Amniotic epithelial cell (primary cell): ENCODE measurements around the gene RAB31.

Experiments used
- DNase-seq: peaks from one replicate; pipeline ENCODE4 v3.0.0-alpha.2; 2010; ENCODE audit warnings: low read depth

RAB31 gene

GRCh38 chr18:9694174-9694573 is 13.9 kb upstream of the RAB31 start:
- DNase-seq = no peak

- no peak for DNase-seq
Observed at GRCh38 chr18:9694952-9695495, 13.1 kb upstream of the RAB31 start.

GRCh38 chr18:9695605-9696004 is 12.5 kb upstream of the RAB31 start:
- no peak for DNase-seq

DNA sequence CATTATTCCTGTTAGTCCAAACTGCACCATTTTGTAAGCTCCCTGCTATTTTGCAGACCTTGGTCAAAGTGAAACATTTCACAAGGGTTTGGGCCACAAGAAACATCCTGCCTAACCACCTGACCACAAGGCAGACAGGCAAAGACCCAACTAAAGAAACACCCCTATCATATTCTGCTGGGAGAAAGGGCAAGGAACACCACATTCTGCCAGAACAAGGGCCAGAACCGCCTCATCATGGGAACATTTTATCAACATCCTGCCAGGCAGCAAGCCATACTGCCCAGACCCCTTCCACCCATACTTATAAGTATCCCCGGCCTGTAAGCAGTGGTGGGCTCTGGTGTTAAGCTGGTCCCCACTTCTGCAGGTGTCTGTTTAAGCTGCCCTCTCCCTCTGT is 12.0 kb upstream of the RAB31 start:
- peak; percentile 76 for DNase-seq

DNA sequence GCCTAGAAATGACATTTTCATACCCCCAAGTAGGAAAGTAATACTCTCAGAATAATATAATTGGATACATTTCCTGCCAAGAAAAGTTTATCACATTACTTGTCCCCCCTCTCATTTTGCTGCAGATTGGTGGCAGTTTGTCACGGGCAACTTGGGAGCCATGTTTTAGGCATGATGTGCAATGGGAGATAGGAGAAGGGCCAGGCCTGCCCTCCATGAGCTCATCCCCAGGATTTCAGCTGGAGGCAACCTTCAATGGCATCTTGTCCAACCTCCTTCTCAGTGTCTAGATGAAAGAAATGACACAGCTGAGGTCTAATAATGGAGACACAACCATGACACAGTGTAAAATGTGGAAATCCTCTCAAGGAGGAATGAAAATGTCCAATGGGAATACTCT is 11.4 kb upstream of the RAB31 start:
- no peak for DNase-seq

DNA sequence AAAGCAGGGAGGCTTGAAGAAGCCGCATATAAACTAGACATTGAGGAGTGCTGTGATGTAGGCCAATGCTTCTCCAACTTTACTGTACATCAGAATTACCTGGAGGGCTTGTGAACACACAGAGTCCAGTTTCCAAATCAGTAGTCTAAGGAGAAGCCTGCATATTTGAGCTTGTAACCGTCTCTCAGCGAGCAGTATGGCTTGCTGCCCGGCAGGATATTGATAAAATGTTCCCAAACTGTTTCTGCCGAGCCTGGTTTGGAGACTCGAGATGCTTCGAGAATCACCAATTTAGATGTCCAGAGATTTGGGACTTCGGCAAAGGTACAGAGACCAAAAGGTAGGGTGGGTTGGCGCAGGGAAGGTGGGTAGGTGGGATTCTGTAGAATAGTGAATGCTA is 11.0 kb upstream of the RAB31 start:
- no peak for DNase-seq

- no peak for DNase-seq
Observed at GRCh38 chr18:9698497-9698896, 9.6 kb upstream of the RAB31 start.

GRCh38 chr18:9700261-9700796 is 7.8 kb upstream of the RAB31 start:
- DNase-seq = peak; percentile 40

DNA sequence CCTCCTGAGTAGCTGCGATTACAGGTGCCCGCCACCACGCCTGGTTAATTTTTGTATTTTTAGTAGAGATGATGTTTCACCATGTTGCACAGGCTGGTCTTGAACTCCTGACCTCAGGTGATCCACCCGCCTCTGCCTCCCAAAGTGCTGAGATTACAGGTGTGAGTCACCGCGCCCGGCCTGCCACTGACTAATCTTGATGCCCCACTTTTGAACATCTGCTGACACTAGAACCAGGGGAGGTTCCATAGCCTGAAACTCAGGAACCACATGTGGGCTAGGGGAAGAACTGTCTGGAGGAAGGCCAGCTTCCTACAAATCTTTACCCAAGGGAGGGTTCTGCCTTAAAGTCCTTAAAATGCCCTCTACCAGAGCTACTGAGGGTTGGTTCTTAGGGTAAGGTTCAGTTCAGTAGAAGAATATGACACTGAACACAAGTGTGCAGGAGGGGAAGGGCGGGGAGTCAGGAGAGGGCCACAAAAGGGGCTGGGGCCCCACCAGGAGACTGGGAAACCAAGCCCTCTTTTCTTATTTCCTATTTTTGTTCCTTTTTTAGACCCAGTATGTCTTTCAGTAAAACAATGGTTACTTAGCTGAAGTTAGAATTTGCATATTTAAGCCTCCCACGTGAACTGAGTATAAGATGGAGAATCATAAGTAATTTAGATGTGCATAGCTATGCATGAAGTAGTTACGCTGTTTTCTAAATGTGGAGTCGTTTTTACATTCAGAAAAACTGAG is 6.3 kb upstream of the RAB31 start:
- DNase-seq = peak; percentile 44

GRCh38 chr18:9704233-9705118 is 3.6 kb upstream of the RAB31 start:
- DNase-seq = no peak

DNA sequence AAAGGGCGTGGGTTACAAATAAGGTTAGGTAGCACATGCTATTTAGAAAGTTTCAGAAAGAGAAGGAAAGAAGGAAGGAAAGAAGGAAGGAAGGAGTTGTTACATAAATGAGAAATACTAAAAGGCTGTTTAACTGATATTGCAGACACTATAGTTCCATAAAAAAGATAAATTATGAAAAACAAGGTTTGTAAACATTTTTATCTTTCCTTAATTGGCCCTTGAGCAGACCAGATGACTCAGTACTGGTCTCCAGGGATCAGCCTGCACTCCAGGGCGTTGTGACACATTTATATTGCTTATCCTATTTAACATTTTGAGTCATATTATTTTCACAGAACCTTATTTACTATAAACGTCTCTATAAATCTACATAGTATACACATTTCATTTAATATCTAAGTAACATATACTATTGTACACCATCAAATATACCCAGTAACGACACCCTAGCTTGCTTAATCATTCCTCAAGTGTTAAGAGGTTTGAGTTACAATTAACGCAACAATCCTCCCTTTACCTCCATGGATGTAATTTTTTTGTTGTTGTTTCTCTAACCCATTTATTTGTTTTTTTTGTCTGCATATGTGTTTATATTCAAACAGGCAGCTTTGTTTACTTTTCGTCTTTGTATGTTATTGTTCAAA is 2.8 kb upstream of the RAB31 start:
- DNase-seq = peak; percentile 81

DNA sequence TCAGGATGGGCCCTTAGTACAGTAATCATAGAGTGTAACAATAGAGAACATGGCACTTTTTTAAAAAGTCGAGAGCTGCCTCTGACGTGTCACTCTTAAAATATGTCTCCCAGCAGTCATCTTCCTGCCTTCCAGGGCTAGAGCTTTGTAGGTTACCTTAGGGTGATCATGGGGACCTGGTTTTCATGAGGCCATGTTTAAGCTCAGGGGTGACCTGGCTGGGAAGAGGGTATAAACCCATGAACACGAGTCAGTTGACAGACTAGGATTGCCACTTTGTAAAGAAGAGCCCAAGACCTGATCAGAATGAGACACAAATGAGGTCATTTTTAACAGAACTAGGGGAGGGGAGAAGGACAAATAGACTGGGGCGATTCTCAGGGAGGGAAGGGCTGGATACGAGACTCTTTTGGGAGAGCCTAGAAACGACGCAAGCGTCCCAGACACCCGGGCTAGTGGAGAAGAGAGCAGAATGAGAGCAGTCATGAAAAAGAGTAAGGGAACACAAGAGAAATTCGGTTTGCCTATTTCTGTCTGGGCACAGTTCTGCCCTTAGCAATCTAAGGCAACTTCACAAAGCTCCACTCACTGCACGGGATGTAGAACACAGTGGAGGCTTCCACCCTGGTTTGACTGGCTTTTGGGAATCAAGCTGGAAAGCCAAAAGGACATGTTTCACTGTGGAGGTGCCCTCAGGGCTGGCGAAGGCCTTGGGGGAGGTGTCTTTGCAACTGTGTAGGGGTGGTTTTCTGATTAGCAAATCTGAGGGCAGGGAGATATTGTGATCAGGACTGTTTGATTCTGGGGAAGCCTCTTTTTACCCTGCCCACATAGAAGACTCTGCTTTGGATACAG is 1.8 kb upstream of the RAB31 start:
- DNase-seq = no peak

DNA sequence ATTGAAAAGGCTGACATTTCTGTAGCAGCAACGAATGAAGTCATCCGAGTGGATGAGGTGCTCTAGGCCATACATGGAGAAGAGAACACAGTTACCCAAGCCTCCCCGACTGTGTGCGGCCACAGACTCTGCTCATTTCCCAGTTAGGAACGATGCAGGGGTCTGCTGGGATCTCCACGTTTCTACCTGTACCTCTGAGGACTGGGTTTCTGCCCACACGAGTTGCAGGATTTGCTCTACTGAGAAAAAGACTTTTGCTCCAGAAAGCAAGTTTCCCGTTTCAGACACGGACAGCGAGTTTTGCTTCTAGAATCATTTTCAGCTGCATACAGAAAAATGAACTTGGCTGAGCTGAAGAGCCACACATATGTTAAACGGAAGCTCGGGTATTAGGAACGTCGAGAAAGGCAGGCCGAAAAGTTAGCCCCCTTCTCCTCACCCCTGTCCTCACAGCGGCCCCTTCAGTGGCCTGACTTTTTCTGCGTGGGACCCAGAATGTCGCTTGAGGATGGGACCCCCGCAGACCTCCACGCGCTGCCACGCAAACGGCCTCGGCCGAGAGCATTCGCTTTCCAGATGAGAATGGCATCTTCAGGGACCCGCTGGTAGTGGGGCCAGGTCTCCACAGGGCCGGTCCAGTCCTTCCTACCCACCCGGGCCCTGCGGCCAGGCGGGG is 582 bp upstream of the RAB31 start:
- DNase-seq = peak; percentile 44

GRCh38 chr18:9708434-9709303 is 568 bp downstream of the RAB31 start:
- no peak for DNase-seq

- peak; percentile 53 for DNase-seq
Observed at GRCh38 chr18:9709304-9709877, 1.3 kb downstream of the RAB31 start.

- no peak for DNase-seq
Observed at GRCh38 chr18:9710037-9710436, 1.9 kb downstream of the RAB31 start.

DNA sequence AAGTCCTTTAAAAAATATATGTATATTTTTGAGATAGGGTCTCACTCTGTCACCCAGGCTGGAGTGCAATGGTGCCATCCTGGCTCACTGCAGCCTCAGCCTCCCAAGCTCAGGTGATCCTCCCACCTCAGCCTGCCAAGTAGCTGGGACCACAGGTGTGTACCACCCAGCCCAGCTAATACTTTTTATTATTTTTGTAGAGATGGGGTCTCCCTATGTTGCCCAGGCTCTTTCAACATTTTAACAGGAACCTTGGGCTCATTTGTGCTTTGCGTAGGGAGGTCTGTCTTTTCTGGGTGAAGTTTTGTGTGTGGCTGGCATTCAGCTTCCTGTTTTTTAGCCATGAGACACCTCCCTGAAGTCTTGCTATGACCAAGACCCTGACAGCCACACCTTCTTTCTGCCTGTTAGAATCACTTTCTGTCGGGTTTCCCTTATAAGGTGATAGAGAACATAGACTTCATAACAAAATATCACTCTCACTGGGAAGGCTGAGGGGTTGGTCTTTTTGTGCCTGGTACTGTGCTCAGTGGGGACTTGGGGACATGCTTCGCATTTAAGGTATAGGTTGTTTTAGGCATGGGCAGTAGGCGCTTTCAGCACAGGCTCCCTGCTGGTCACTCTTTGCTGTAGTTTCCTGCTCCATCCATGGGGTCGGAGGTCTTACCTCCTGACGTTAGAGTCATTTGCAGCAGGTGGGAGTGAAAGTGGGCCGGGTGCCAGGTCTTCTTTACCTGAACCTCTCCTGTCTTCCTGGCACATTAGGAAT is 3.4 kb downstream of the RAB31 start:
- DNase-seq = no peak

GRCh38 chr18:9712130-9712577 is 4.1 kb downstream of the RAB31 start:
- no peak for DNase-seq

GRCh38 chr18:9712611-9713010 is 4.5 kb downstream of the RAB31 start:
- DNase-seq = no peak
